ENCODE results near the gene GOLT1B.
A peak's percentile ranks its signal among the peaks of the same experiment; 100 is the strongest.

GOLT1B gene

DNA sequence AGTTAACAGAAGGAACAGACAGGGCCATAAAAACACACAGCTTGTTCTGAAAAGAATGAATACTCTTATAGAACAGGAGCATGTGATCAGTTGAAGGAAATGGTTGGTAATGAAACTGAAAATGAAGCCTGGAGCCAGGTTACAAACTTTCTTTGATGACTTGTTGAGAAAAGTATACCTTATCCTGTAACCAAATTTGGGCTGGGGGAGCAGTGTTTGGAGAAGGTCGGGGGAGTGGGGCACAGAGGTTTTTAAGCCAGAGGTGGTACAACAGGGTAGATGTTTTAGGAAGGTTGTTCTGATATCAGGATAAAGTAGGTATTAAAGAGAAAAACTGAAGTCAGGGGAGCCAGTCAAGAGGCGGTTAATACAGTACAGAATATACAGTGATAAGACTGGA is 8.2 kb downstream of the GOLT1B start:
- TF ChIP-seq, protein P1, sequence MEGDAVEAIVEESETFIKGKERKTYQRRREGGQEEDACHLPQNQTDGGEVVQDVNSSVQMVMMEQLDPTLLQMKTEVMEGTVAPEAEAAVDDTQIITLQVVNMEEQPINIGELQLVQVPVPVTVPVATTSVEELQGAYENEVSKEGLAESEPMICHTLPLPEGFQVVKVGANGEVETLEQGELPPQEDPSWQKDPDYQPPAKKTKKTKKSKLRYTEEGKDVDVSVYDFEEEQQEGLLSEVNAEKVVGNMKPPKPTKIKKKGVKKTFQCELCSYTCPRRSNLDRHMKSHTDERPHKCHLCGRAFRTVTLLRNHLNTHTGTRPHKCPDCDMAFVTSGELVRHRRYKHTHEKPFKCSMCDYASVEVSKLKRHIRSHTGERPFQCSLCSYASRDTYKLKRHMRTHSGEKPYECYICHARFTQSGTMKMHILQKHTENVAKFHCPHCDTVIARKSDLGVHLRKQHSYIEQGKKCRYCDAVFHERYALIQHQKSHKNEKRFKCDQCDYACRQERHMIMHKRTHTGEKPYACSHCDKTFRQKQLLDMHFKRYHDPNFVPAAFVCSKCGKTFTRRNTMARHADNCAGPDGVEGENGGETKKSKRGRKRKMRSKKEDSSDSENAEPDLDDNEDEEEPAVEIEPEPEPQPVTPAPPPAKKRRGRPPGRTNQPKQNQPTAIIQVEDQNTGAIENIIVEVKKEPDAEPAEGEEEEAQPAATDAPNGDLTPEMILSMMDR (IDR thresholded peaks at IDR 0.05; ENCODE audit: extremely low read depth, insufficient read depth, missing control alignments): no peak
- in situ Hi-C loops (cut with MboI; ENCODE audit: low pct_unique_long_range_greater_than_20kb, low sequenced_read_pairs, unreplicated experiment): loop anchor here (10.0 kb wide), 1 partner anchor 135 kb away; no protein-coding TSS in a partner anchor
- peak; percentile 32 for DNase-seq (ENCODE audit: low spot score)

DNA sequence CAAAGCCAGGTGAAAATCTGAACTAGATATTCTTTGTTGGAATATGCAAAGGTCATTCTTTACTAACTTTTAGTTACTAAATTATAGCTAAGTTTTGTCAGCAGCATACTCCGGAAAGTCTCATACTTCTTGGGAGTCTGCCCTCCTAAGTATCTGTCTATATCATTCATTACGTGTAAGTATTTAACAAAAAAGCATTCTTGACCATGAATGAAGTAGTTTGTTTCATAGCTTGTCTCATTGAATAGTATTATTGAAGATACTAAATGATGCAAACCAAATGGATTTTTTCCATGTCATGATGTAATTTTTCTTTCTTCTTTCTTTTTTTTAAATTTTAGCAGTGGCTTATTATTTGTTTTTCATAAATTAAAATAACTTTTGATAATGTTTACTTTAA is 14.7 kb downstream of the GOLT1B start:
- DNase-seq (ENCODE audit: low spot score): no peak
- TF ChIP-seq, protein P1 (IDR thresholded peaks at IDR 0.05; ENCODE audit: extremely low read depth, insufficient read depth, missing control alignments): no peak
- in situ Hi-C loops (cut with MboI; ENCODE audit: low pct_unique_long_range_greater_than_20kb, low sequenced_read_pairs, unreplicated experiment): no loop called here

DNA sequence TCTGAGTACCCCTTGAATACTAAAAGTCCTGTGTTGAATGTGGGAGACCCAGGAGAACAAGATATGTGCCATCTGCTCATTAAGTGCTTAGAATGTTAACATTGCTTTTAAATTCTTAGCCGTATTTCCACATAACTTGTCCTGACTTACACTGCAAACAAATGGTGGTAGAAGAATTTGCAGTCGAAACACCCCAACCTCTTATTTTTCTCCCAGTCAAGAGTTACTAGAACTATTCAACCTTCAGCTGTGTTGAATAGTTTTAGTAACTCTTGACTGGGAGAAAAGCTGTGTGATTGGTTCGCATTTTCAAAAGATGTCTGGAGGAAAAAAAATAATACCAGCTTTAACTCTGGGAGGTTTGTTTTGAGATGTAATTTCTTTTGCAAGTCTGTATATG is 16.9 kb downstream of the GOLT1B start:
- no peak for DNase-seq (ENCODE audit: low spot score)
- in situ Hi-C loops (cut with MboI; ENCODE audit: low pct_unique_long_range_greater_than_20kb, low sequenced_read_pairs, unreplicated experiment): no loop called here
- TF ChIP-seq, protein P1 (IDR thresholded peaks at IDR 0.05; ENCODE audit: extremely low read depth, insufficient read depth, missing control alignments): no peak

DNA sequence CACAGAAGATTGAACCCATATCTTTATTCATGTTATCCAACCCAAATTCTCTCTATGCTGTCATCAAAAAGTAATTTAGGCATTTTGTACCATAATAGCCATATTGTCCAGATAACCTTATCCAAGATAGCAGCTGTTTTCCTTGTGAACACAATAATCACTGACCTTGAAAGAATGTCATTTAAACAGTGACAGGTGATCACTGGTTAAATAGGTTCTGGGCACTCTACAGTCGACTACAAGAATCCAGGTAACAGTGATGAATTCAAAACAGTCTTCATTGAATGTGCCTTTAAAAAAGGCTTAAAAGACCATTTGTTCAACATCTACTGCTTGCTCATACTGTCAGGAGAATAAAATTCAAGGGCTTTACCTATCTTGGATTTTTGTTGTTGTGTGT is 20.0 kb downstream of the GOLT1B start:
- no peak for DNase-seq (ENCODE audit: low spot score)
- TF ChIP-seq, protein P1 (IDR thresholded peaks at IDR 0.05; ENCODE audit: extremely low read depth, insufficient read depth, missing control alignments): no peak
- in situ Hi-C loops (cut with MboI; ENCODE audit: low pct_unique_long_range_greater_than_20kb, low sequenced_read_pairs, unreplicated experiment): no loop called here

DNA sequence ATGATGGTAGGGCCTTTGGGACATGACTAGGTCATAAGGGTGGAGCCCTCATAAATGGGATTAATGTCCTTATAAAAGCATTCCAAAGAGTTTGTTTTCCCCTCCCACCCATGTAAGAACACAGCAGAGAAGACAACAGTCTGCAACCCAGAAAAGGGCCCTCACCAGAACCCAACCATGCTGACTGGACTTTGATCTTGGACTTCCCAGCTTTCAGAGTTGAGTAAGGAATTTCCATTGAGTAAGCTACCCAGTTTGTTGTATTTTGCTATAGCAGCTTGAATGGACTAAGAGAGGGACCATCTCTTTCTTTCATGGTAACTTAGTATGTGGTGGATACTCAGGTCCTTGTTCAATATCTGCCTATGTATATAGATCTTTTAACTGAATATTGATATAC is 21.6 kb downstream of the GOLT1B start:
- in situ Hi-C loops (cut with MboI; ENCODE audit: low pct_unique_long_range_greater_than_20kb, low sequenced_read_pairs, unreplicated experiment): no loop called here
- TF ChIP-seq, protein P1 (IDR thresholded peaks at IDR 0.05; ENCODE audit: extremely low read depth, insufficient read depth, missing control alignments): no peak
- DNase-seq (ENCODE audit: low spot score): no peak

DNA sequence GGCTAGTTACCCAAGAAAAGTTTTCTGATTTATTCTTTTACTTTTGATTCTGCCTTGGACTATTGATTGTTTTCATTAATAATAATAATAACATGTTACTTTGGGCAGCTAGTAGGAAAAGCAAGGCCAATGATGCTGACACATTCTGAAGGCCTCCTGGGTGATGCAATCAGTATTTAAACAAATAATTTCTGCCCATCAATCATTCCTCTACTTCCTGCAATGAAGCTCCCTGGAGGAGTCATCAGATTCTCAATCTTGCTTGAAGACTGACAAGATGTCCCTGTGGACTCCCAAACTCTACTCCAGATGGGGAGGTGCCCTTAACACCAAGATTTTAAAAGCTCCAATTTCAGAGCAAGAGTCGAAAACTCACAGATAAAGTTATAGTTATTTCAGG is 24.5 kb downstream of the GOLT1B start, which contains the start of gene SPX:
Gene SPX (plus strand): TSS at position 244 of the 400 bp plus-strand sequence. CDS start 177 bp downstream, outside the sequence.
- DNase-seq (ENCODE audit: low spot score): no peak
- TF ChIP-seq, protein P1 (IDR thresholded peaks at IDR 0.05; ENCODE audit: extremely low read depth, insufficient read depth, missing control alignments): no peak
- in situ Hi-C loops (cut with MboI; ENCODE audit: low pct_unique_long_range_greater_than_20kb, low sequenced_read_pairs, unreplicated experiment): no loop called here

All from GM13977 (cell line).